Body of pancreas (tissue), 4 donors: ENCODE results near the gene OLFML3. TPM values are rescaled to one million over a fixed set of nuclear protein-coding genes. Genes with fewer than 3 reads are reported as not detected.
"Not testable (repeated sequence)": the region's sequence is repeated elsewhere in the genome, so short reads cannot be mapped to it uniquely, and the experiment has no call there.

Source experiments
- ATAC-seq: fragments of 150-250 bp; one replicate; pipeline ENCODE4 v1.9.1; 2016
- DNase-seq, 4 donors: peaks; one replicate each; pipeline ENCODE4 v3.0.0-alpha.2; 2019
- H3K27ac ChIP-seq, 4 donors: fragments of 200-600 bp; sonication (generic); 1 replicate in 3 of 4; 2 replicates in 1 of 4; pipeline versions ENCODE4 v1.5.1 to v1.6.1; 2016 to 2019; ENCODE audit warnings: mild to moderate bottlenecking in 1 of 4, mixed read lengths in 1 of 4, moderate library complexity in 1 of 4
- H3K27me3 ChIP-seq, 2 donors: fragments of 200-600 bp; sonication (generic); one replicate each; pipeline ENCODE4 v1.6.0; 2016; ENCODE audit warnings: mild to moderate bottlenecking in 1 of 2
- H3K36me3 ChIP-seq, 2 donors: fragments of 200-600 bp; sonication (generic); replicated peaks in 1 of 2; 2 replicates each; pipeline ENCODE4 v1.5.1; 2016; ENCODE audit warnings: low read depth in 2 of 2; ENCODE audit not compliant: insufficient read depth in 1 of 2
- H3K4me1 ChIP-seq: fragments of 200-600 bp; sonication (generic); one replicate; pipeline ENCODE4 v1.6.0; 2016
- H3K4me3 ChIP-seq, 2 donors: fragments of 200-600 bp; sonication (generic); 1 replicate in 1 of 2; 2 replicates in 1 of 2; pipeline ENCODE4 v1.5.1; 2016 to 2019
- H3K9me3 ChIP-seq, 3 donors: fragments of 200-600 bp; sonication (generic); 1 replicate in 2 of 3; 2 replicates in 1 of 3; pipeline ENCODE4 v1.5.1; 2016
- POLR2A ChIP-seq, 3 donors: fragments of 450-650 bp; IDR thresholded peaks; one replicate each; pipeline ENCODE4 v1.6.1; 2016; ENCODE audit warnings: antibody characterized with exemption in 3 of 3, mild to moderate bottlenecking in 2 of 3
- WGBS, 2 donors: methylation state at CpG; one replicate each; pipeline ENCODE4 v1.1.5; 2017; 5-methylcytosine and 5-hydroxymethylcytosine counted together
- intact Hi-C: fragments of 100-400 bp; cut with DNase I; formaldehyde crosslinking; loops from one replicate; pipeline ENCODE4 v1.15.1; 2023
- total RNA-seq, 2 donors: library from RNA; depleted of rRNA; stranded (reverse); fragments of >200 nt; gene quantifications; one replicate each; pipeline ENCODE4 v1.1.0, GENCODE V29; 2016
- TF ChIP-seq, protein P1 (sequence below), 7 experiments: fragments of 450-650 bp in 4 of 7; fragments of 200-600 bp in 3 of 7; sonication (generic) in 3 of 7; IDR thresholded peaks; one replicate each; pipeline ENCODE4 v1.5.1; 2016 to 2019; ENCODE audit warnings: antibody characterized with exemption in 7 of 7

The OLFML3 gene
- total RNA-seq, 2 donors from 2014 or later: 9.9 to 30.7 TPM

- Histone ChIP-seq H3K9me3 (no peaks in the 10 kb centered on the region), H3K4me1 (no peaks in the 10 kb centered on the region), H3K27ac (no peak overlapping the region), H3K27me3 (no peaks in the 10 kb centered on the region), H3K4me3 (no peak overlapping the region), H3K36me3 (no peaks in the 10 kb centered on the region)
- DNase-seq: no peak
- TF ChIP-seq POLR2A (IDR thresholded peaks at IDR 0.05): no peak
- TF ChIP-seq, protein P1, sequence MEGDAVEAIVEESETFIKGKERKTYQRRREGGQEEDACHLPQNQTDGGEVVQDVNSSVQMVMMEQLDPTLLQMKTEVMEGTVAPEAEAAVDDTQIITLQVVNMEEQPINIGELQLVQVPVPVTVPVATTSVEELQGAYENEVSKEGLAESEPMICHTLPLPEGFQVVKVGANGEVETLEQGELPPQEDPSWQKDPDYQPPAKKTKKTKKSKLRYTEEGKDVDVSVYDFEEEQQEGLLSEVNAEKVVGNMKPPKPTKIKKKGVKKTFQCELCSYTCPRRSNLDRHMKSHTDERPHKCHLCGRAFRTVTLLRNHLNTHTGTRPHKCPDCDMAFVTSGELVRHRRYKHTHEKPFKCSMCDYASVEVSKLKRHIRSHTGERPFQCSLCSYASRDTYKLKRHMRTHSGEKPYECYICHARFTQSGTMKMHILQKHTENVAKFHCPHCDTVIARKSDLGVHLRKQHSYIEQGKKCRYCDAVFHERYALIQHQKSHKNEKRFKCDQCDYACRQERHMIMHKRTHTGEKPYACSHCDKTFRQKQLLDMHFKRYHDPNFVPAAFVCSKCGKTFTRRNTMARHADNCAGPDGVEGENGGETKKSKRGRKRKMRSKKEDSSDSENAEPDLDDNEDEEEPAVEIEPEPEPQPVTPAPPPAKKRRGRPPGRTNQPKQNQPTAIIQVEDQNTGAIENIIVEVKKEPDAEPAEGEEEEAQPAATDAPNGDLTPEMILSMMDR (IDR thresholded peaks at IDR 0.05): no peak
- 56 to 60% methylated on average over 9 of the region's 9 CpGs for WGBS, 2 donors
- intact Hi-C loops: no loop called here
- ATAC-seq: no peak
Observed at GRCh38 chr1:114010433-114011184, 31.3 kb downstream of the OLFML3 start.

GRCh38 chr1:114011796-114012195, 32.5 kb downstream of the OLFML3 start:
- DNase-seq: no peak
- H3K4me1 ChIP-seq: no peaks in the 10 kb centered on the region
- TF ChIP-seq POLR2A (IDR thresholded peaks at IDR 0.05): no peak
- TF ChIP-seq, protein P1 (IDR thresholded peaks at IDR 0.05): no peak
- H3K36me3 ChIP-seq: no peaks in the 10 kb centered on the region
- intact Hi-C loops: no loop called here
- no peak overlapping the region for H3K4me3 ChIP-seq
- no peaks in the 10 kb centered on the region for H3K27me3 ChIP-seq
- H3K27ac ChIP-seq: no peak overlapping the region
- H3K9me3 ChIP-seq: no peaks in the 10 kb centered on the region
- no peak for ATAC-seq

GRCh38 chr1:114015075-114015474, 35.8 kb downstream of the OLFML3 start:
- DNase-seq (no peak), ATAC-seq (no peak)
- Histone ChIP-seq H3K36me3 (no peaks in the 10 kb centered on the region), H3K4me3 (no peak overlapping the region), H3K9me3 (no peaks in the 10 kb centered on the region), H3K27me3 (no peaks in the 10 kb centered on the region), H3K4me1 (no peaks in the 10 kb centered on the region), H3K27ac (no peak overlapping the region)
- 30 to 32% methylated on average over 2 of the region's 2 CpGs for WGBS, 2 donors
- TF ChIP-seq, protein P1 (IDR thresholded peaks at IDR 0.05): no peak
- TF ChIP-seq POLR2A (IDR thresholded peaks at IDR 0.05): no peak
- intact Hi-C loops: no loop called here

- H3K27ac ChIP-seq, H3K27me3 ChIP-seq, ATAC-seq, H3K4me1 ChIP-seq, H3K36me3 ChIP-seq, H3K9me3 ChIP-seq, intact Hi-C loops, DNase-seq, H3K4me3 ChIP-seq: not testable (repeated sequence)
- 87% methylated on average over 3 of the region's 3 CpGs for WGBS, 2 donors
Observed at GRCh38 chr1:114019724-114020123, 40.5 kb downstream of the OLFML3 start.

- DNase-seq (no peak), ATAC-seq (no peak)
- H3K27me3 ChIP-seq: no peaks in the 10 kb centered on the region
- H3K36me3 ChIP-seq: no peaks in the 10 kb centered on the region
- H3K4me1 ChIP-seq: no peaks in the 10 kb centered on the region
- no peak overlapping the region for H3K27ac ChIP-seq
- no peak overlapping the region for H3K4me3 ChIP-seq
- TF ChIP-seq, protein P1 (IDR thresholded peaks at IDR 0.05): no peak
- TF ChIP-seq POLR2A (IDR thresholded peaks at IDR 0.05): no peak
- intact Hi-C loops: no loop called here
- H3K9me3 ChIP-seq: no peaks in the 10 kb centered on the region
- 18 to 41% methylated on average over 4 of the region's 4 CpGs for whole genome bisulfite sequencing, 2 donors
Observed at GRCh38 chr1:114021665-114022099, 42.4 kb downstream of the OLFML3 start.
